IMR-90 (cell line): ENCODE data around the gene XPC. TPM values are rescaled to one million over a fixed set of nuclear protein-coding genes. Genes with fewer than 3 reads are reported as not detected.
A peak's percentile ranks its signal among the peaks of the same experiment; 100 is the strongest.

Source experiments
- MAZ ChIP-seq: IDR thresholded peaks from 2 replicates; pipeline ENCODE4 v1.6.1; 2012; ENCODE audit warnings: low read depth, mild to moderate bottlenecking, low read length, improper control_type of control experiment, moderate library complexity, borderline replicate concordance
- MXI1 ChIP-seq: IDR thresholded peaks from 2 replicates; pipeline ENCODE4 v1.6.1; 2012; ENCODE audit warnings: low read depth, mild to moderate bottlenecking, low read length, moderate library complexity, borderline replicate concordance
- POLR2A ChIP-seq: IDR thresholded peaks from 2 replicates; pipeline ENCODE4 v1.6.1; 2012; ENCODE audit warnings: mild to moderate bottlenecking, low read depth, low read length
- RCOR1 ChIP-seq: IDR thresholded peaks from 2 replicates; pipeline ENCODE4 v1.6.1; 2012; ENCODE audit warnings: mild to moderate bottlenecking, low read length, improper control_type of control experiment; ENCODE audit not compliant: insufficient replicate concordance
- RFX5 ChIP-seq: IDR thresholded peaks from 2 replicates; pipeline ENCODE4 v1.8.0; 2012; ENCODE audit warnings: low read depth, mild to moderate bottlenecking, low read length, moderate library complexity
- polyA plus RNA-seq, 3 experiments: library from polyadenylated mRNA; depleted of rRNA; stranded (reverse); fragments of >200 nt; gene quantifications; 2 replicates each; pipeline ENCODE4 v1.2.3, GENCODE V29; 2012; ENCODE audit warnings: low replicate concordance in 1 of 3
- total RNA-seq: library from RNA; depleted of rRNA; stranded (reverse); fragments of >200 nt; gene quantifications from 2 replicates; pipeline ENCODE4 v1.2.3, GENCODE V29; 2012

XPC gene
- total and polyA plus RNA-seq, 2 of the 4 experiments (the other 2 are of a cell fraction), result 30.9 to 48.8 TPM

DNA sequence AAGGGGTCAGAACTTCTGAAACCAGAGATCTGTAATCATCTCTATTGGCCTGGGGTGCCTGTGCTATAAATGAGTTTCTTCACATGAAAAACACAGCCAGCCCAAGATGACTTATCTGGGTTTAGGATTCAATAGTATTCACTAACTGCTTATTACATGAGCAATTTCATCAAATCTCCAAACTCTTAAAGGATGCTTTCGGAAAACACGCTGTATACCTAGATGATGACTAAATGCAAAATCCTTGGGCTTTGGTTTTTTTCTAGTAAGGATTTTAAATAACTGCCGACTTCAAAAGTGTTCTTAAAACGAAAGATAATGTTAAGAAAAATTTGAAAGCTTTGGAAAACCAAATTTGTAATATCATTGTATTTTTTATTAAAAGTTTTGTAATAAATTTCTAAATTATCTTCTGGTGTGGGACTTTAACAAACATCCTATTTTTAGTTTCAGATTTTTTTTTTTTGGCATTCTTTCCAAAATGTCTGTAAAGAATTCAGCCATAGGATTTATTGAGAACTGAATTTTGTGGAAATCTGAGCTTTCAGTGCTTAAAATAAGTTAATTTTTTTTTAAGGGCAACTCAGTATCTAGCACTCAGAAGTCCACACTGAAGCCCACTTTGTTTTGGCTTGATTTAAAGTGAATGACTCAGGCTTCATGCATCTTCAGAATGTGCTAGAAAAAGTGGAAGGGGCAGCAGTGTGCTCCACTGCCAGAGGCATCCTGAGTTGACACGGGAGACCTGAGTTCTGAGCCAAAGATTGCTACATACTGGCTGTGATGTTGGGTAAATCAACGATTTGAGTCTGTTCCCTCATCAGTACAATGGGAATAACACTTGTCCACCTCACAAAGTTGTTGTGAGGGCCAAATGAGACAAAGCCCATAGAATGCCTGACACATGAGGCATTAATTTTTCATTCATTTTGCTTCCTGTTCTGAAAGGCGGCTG, 34.9 kb downstream of the XPC start (continued):
- peak; percentile 14; the same call in 1 of the 2 replicates for TF ChIP-seq MAZ
- TF ChIP-seq MXI1, result no peak
- TF ChIP-seq RCOR1, result peak; percentile 35
- no peak for TF ChIP-seq RFX5
- TF ChIP-seq POLR2A, result peak; percentile 14; the same call in 1 of the 2 replicates
